HG03159 (cell line): ENCODE data around the gene STIMATE.

Experiments used
- ATAC-seq: cut with Tn5 transposase; IDR thresholded peaks from one replicate; pipeline ENCODE4 v1.9.1; 2021; ENCODE audit warnings: mild to moderate bottlenecking, moderate library complexity; ENCODE audit not compliant: unreplicated experiment

The STIMATE gene

GRCh38 chr3:52793702-52794611 is 103.4 kb downstream of the STIMATE start:
- ATAC-seq: no peak

- ATAC-seq: no peak
Measured at GRCh38 chr3:52792961-52793695, 104.2 kb downstream of the STIMATE start.

- ATAC-seq: no peak
Measured at GRCh38 chr3:52792413-52792812, 104.9 kb downstream of the STIMATE start.

- no peak for ATAC-seq
Measured at GRCh38 chr3:52791928-52792327, 105.4 kb downstream of the STIMATE start.

DNA sequence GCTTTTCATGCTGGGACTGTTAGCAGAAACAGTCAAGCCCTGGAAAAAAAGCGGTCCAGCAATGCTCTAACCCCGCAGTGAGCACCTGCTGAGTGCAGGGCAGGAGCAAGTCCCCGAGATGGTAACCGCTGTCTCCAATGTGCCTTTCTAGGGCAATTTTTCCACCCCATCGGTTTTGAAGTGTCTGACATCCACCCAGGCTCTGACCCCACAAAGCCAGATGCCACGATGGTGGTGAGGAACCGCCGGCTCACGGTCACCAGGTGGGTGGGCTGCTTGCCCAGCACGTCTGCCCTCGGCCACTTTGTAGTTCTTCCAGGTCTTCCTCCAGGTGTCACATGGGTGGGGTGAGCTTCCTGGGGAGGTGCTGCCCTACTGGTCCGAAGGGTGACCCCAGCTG is 106.0 kb downstream of the STIMATE start:
- ATAC-seq: no peak

DNA sequence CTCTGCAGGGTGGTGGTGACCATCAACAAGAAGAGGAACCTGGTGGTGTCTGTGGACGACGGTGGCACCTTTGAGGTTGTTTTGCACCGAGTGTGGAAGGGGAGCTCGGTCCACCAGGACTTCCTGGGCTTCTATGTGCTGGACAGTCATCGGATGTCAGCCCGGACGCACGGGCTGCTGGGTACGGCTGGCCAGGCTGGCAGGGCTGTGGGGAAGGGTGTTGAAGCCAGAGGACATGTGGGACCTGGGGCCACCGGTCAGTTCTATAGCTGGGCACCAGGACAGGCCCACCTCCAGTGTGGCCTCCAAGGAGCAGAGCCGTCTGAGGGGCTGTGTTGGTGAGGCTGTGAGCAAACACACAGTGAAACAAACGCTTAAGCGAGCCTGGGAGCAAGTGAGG is 106.6 kb downstream of the STIMATE start:
- no peak for ATAC-seq

- no peak for ATAC-seq
Measured at GRCh38 chr3:52790337-52790736, 107.0 kb downstream of the STIMATE start.

DNA sequence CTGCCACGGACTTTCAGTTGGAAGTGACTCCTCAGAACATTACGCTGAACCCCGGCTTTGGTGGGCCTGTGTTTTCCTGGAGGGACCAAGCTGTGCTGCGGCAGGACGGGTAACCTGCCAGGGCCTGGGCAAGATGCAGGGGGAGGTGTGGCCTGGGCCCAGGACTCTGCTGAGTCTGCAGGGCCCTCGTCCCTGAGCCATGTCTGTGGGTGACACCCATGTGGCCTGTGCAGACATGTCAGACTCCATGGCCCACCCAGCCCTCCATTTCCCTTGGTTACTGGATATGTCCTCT is 107.7 kb downstream of the STIMATE start:
- no peak for ATAC-seq

DNA sequence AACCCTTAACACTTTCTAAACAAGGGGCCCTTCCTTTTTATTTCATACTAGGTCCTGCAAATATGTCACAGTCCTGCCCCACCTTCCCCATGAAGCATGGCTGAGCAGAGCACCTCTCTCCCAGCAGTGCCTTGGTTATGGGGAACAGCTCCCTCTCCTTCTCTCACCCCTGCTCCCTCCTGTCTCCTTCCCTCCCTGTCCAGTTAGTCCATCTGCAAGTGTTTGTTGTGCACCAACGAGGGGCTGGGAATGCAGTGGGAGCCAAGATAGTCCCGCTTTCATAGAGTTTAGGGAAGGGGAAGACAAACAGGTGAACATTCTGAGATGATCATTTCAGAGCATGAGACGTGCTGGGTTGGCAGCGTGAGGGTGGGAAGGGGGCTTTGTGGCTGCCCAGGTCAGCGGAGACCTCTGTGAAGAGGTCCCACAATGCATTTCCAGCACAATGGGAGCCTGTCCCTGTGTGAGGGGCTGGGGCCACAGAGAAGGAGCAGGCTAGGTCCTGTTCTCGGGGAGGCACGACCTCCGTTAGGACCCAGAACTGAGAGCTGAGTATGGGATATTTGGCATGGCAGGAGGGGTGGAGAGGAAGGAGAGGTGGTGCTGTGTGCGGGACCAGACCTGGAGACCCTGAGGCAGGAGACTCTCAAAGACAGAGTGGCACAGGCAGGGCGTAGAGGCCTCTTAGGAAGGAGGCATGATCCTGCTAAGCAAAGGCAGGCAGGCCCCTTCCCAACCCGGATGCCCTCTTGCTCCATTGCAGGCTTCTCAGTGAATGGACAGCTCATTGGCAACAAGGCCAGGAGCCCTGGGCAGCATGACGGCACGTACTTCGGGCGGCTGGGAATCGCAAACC is 108.2 kb downstream of the STIMATE start:
- ATAC-seq: no peak

DNA sequence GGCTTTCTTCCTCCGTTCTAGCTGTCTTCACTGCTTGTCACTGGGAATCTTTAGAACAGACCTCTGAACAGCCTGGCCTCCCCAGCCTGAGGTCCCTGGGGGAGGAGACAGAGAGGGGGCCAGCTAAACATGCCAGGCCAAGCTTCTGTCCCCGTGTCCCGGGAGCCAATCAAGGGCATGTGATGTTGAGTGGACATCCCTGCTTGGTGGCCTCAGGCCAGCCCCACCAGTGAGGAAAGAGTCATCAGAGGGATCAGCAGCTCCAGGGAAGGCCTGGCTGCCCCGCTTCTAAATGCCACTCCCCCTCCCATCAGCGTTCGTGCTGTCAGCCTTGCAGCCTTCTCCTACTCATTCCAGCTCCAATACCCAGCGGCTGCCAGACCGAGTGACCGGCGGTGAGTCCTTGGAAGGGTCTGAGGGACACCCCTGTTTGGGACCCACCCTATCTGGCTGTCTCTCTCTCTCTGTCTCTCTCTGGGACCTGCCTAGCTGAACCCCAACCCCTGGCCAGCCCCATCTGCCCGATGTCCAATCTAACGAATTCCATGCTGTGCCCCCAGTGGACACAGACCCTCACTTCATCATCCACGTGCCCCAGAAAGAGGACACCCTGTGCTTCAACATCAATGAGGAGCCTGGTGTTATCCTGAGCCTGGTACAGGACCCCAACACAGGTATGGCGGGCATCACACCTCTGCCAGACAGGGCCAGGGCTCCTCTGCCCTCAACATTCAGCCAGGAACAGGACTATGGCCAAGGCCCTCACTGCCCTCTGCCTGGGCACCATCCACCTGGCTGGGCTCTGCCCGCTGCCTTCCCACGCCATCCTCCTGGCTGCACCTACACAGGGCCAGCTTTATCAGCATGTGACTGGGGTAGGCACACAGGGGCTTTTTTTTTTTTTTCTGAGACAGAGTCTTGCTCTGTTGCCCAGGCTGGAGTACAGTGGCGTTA is 109.4 kb downstream of the STIMATE start:
- ATAC-seq: no peak

DNA sequence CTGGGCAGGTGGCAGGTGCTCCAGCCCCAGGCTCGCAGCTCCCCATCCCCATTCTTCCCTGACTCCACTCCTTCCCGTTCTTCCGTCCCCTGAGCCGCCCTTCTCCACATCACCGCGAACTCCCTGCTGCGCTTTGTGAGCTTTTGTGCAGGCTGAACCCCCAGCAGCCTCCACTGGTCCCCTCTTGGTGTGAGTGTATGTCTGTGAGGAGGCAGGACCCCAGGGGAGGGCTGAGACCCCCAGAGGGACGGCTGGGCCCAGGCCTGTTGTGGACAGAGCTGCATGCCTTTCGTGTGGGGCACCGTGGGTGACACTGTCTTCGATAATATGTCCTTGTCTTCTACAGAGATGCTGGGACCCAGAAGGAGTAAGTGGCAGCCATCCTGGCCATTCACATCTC is 110.1 kb downstream of the STIMATE start:
- no peak for ATAC-seq
